ENCODE measurements around the gene DAB2. TPM values are rescaled to one million over a fixed set of nuclear protein-coding genes. Genes with fewer than 3 reads are reported as not detected.

The DAB2 gene
- polyA plus RNA-seq, 1 donor (not counting 4 experiments of a cell fraction or from before 2014, with no cell fraction given): 10.4 TPM

DNA sequence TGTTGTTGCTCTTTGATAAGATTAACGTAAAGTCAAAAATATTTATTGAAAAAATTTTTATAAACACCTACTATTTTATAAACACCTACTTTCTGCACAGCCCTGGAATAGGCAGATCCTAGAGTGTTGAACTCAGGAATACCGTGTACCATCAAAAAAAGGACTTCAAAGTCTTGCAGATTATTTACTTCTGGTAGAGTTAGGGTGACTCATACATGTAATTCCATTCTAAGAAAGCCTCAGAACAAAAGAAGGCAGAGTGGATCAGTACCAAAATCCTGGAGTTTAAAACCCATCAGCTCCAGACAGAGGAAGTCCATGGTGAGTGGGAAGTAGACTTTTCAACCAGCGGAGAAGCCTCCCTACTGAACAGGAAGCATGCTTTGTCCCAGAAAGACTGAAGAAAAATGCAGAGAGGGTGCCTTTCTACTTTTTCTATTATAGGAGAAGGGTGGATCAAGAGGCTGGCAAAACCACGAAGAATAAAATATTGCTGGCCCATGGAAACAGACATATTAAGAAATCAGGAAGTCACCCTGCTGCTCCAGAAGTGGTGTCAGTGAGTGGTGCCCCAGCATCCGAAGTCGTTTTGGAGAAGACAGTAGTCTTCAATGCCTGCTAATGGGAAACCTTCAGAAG, 45.1 kb upstream of the DAB2 start:
- no peak overlapping the region for H3K4me3 ChIP-seq (ENCODE audit: control insufficient read depth in 2 of 3, extremely low read depth in 1 of 3, insufficient read depth in 2 of 3, low read depth in 1 of 3, low read length in 3 of 3)
- H3K36me3 ChIP-seq (ENCODE audit: control insufficient read depth in 2 of 2, extremely low read depth in 1 of 2, insufficient read depth in 2 of 2, low read length in 2 of 2): no peaks in the 10 kb centered on the region
- TF ChIP-seq, protein P1, sequence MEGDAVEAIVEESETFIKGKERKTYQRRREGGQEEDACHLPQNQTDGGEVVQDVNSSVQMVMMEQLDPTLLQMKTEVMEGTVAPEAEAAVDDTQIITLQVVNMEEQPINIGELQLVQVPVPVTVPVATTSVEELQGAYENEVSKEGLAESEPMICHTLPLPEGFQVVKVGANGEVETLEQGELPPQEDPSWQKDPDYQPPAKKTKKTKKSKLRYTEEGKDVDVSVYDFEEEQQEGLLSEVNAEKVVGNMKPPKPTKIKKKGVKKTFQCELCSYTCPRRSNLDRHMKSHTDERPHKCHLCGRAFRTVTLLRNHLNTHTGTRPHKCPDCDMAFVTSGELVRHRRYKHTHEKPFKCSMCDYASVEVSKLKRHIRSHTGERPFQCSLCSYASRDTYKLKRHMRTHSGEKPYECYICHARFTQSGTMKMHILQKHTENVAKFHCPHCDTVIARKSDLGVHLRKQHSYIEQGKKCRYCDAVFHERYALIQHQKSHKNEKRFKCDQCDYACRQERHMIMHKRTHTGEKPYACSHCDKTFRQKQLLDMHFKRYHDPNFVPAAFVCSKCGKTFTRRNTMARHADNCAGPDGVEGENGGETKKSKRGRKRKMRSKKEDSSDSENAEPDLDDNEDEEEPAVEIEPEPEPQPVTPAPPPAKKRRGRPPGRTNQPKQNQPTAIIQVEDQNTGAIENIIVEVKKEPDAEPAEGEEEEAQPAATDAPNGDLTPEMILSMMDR (optimal IDR thresholded peaks at IDR 0.05 in 1 of 3, IDR thresholded peaks at IDR 0.05 in 1 of 3, conservative IDR thresholded peaks at IDR 0.05 in 1 of 3; ENCODE audit: extremely low read depth in 1 of 3, insufficient read depth in 2 of 3, low read length in 3 of 3): no peak
- no peak for TF ChIP-seq EZH2 (IDR thresholded peaks at IDR 0.05; ENCODE audit: low read length)
- no peaks in the 10 kb centered on the region for H4K20me1 ChIP-seq (ENCODE audit: control insufficient read depth, extremely low read depth, insufficient read depth, low read length)
- dilution Hi-C loops (cut with MboI; ENCODE audit: extremely low pct_ligation_motif_present, low sequenced_read_pairs): no loop called here
- H3K79me2 ChIP-seq (ENCODE audit: control insufficient read depth, insufficient read depth, low read length): no peaks in the 10 kb centered on the region
- H3K27ac ChIP-seq (ENCODE audit: control insufficient read depth, insufficient read depth, low read length): no peak overlapping the region
- no peak for DNase-seq (ENCODE audit: low read depth, low spot score)
- FAIRE-seq: no peak
- H3K9ac ChIP-seq (ENCODE audit: control insufficient read depth, extremely low read depth, insufficient read depth, low read length): no peak overlapping the region
- no peak overlapping the region for H2AFZ ChIP-seq (ENCODE audit: control insufficient read depth, low read length)
- H3K9me3 ChIP-seq (ENCODE audit: control insufficient read depth, low read depth, low read length): no peaks in the 10 kb centered on the region
- H3K9me1 ChIP-seq (ENCODE audit: control insufficient read depth, extremely low read depth, insufficient read depth, low read length): no peaks in the 10 kb centered on the region
- no peaks in the 10 kb centered on the region for H3K27me3 ChIP-seq (ENCODE audit: control insufficient read depth, extremely low read depth, insufficient read depth, low read length)
- H3K4me1 ChIP-seq (ENCODE audit: control insufficient read depth, extremely low read depth, insufficient read depth, low read length): no peaks in the 10 kb centered on the region
- H3K4me2 ChIP-seq (ENCODE audit: control insufficient read depth, extremely low read depth, insufficient read depth, low read depth, low read length): no peak overlapping the region

DNA sequence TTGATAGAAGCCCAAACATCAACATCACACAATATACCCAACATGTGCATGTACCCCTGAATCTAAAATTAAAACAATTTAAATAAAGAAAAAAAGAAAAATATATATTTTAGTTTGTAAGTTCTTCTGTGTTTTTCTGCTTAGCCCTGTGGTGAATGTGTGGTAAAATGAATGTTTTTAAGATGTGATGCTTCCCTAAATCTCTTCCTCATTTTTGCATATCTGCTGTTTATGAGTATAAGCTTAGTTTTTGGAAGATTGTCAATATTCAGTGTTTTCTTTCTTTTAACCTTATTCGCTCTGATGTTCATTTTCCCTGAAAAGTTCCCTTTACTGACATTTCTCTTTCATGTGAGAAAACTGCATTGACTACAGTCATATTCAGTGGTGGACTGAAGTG, 44.4 kb upstream of the DAB2 start:
- no peak for TF ChIP-seq EZH2 (IDR thresholded peaks at IDR 0.05; ENCODE audit: low read length)
- TF ChIP-seq, protein P1 (optimal IDR thresholded peaks at IDR 0.05 in 1 of 3, IDR thresholded peaks at IDR 0.05 in 1 of 3, conservative IDR thresholded peaks at IDR 0.05 in 1 of 3; ENCODE audit: extremely low read depth in 1 of 3, insufficient read depth in 2 of 3, low read length in 3 of 3): no peak
- dilution Hi-C loops (cut with MboI; ENCODE audit: extremely low pct_ligation_motif_present, low sequenced_read_pairs): no loop called here
- H3K36me3 ChIP-seq (ENCODE audit: control insufficient read depth in 2 of 2, extremely low read depth in 1 of 2, insufficient read depth in 2 of 2, low read length in 2 of 2): no peaks in the 10 kb centered on the region
- H3K9me3 ChIP-seq (ENCODE audit: control insufficient read depth, low read depth, low read length): no peaks in the 10 kb centered on the region
- no peaks in the 10 kb centered on the region for H3K4me1 ChIP-seq (ENCODE audit: control insufficient read depth, extremely low read depth, insufficient read depth, low read length)
- DNase-seq (ENCODE audit: low read depth, low spot score) (no peak), FAIRE-seq (no peak)
- no peak overlapping the region for H3K9ac ChIP-seq (ENCODE audit: control insufficient read depth, extremely low read depth, insufficient read depth, low read length)
- no peak overlapping the region for H3K4me2 ChIP-seq (ENCODE audit: control insufficient read depth, extremely low read depth, insufficient read depth, low read depth, low read length)
- H4K20me1 ChIP-seq (ENCODE audit: control insufficient read depth, extremely low read depth, insufficient read depth, low read length): no peaks in the 10 kb centered on the region
- no peak overlapping the region for H3K4me3 ChIP-seq (ENCODE audit: control insufficient read depth in 2 of 3, extremely low read depth in 1 of 3, insufficient read depth in 2 of 3, low read depth in 1 of 3, low read length in 3 of 3)
- H3K79me2 ChIP-seq (ENCODE audit: control insufficient read depth, insufficient read depth, low read length): no peaks in the 10 kb centered on the region
- no peak overlapping the region for H2AFZ ChIP-seq (ENCODE audit: control insufficient read depth, low read length)
- no peaks in the 10 kb centered on the region for H3K9me1 ChIP-seq (ENCODE audit: control insufficient read depth, extremely low read depth, insufficient read depth, low read length)
- H3K27ac ChIP-seq (ENCODE audit: control insufficient read depth, insufficient read depth, low read length): no peak overlapping the region
- H3K27me3 ChIP-seq (ENCODE audit: control insufficient read depth, extremely low read depth, insufficient read depth, low read length): no peaks in the 10 kb centered on the region
